Activated naive CD4-positive, alpha-beta T cell treated with anti-CD3 and anti-CD28 coated beads, Interleukin-2, amount 50 U/mL, for 72 hours (primary cell): ENCODE measurements around the gene EDN1. TPM values are rescaled to one million over a fixed set of nuclear protein-coding genes. Genes with fewer than 3 reads are reported as not detected.

Experiments
- ATAC-seq, 2 donors: fragments of 150-1000 bp; cut with Tn5 transposase; 2 replicates each; pipeline ENCODE4 v1.10.0; 2021; ENCODE audit warnings: mild to moderate bottlenecking in 2 of 2, moderate library complexity in 2 of 2
- DNase-seq, 2 donors: peaks; one replicate each; pipeline ENCODE4 v3.0.0; 2021 to 2022; ENCODE audit warnings: low spot score in 2 of 2
- H3K27ac Mint-ChIP-seq, 2 donors: one replicate each; pipeline ENCODE4 v1.8.0; 2022; ENCODE audit warnings: mild to moderate bottlenecking in 2 of 2, mixed read lengths in 2 of 2
- H3K36me3 Mint-ChIP-seq, 2 donors: one replicate each; pipeline ENCODE4 v1.8.0; 2022; ENCODE audit warnings: mixed read lengths in 2 of 2
- H3K9me3 Mint-ChIP-seq, 2 donors: one replicate each; pipeline ENCODE4 v1.8.0; 2022; ENCODE audit warnings: mixed read lengths in 2 of 2
- total RNA-seq, 2 donors: library from RNA; stranded (reverse); gene quantifications; one replicate each; pipeline ENCODE4 v1.2.3, GENCODE V29; 2022

The EDN1 gene
- total RNA-seq, 2 donors from 2014 or later: 0.27 to 0.30 TPM

- ATAC-seq (no peak), DNase-seq (no peak)
- Mint-ChIP-seq H3K36me3 (no peaks in the 10 kb centered on the region), H3K9me3 (peaks cover 0 to 4% of the 10 kb centered on the region in 2 donors), H3K27ac (no peak overlapping the region)
Measured at GRCh38 chr6:12264671-12265070, 25.5 kb upstream of the EDN1 start.

- H3K9me3 Mint-ChIP-seq: peaks cover 0 to 4% of the 10 kb centered on the region in 2 donors
- ATAC-seq (no peak), DNase-seq (no peak)
- H3K36me3 Mint-ChIP-seq: no peaks in the 10 kb centered on the region
- H3K27ac Mint-ChIP-seq: no peak overlapping the region
Measured at GRCh38 chr6:12265296-12265695, 24.9 kb upstream of the EDN1 start.

GRCh38 chr6:12265791-12266190 is 24.4 kb upstream of the EDN1 start:
- ATAC-seq (no peak), DNase-seq (no peak)
- no peak overlapping the region for H3K27ac Mint-ChIP-seq
- no peaks in the 10 kb centered on the region for H3K36me3 Mint-ChIP-seq
- peaks cover 0 to 4% of the 10 kb centered on the region in 2 donors for H3K9me3 Mint-ChIP-seq

- Mint-ChIP-seq H3K27ac (no peak overlapping the region), H3K9me3 (peaks cover 0 to 4% of the 10 kb centered on the region in 2 donors), H3K36me3 (peaks cover 0 to 3% of the 10 kb centered on the region in 2 donors)
- ATAC-seq (peak in 1 of 2 donors; percentile 24), DNase-seq (no peak)
Measured at GRCh38 chr6:12266571-12266970, 23.6 kb upstream of the EDN1 start.

GRCh38 chr6:12269110-12269509 is 21.1 kb upstream of the EDN1 start:
- H3K27ac Mint-ChIP-seq: no peak overlapping the region
- ATAC-seq: no peak
- DNase-seq: no peak

GRCh38 chr6:12270551-12271230 is 19.5 kb upstream of the EDN1 start:
- ATAC-seq (no peak), DNase-seq (no peak)
- peaks cover 7 to 9% of the 10 kb centered on the region in 2 donors for H3K36me3 Mint-ChIP-seq
- H3K27ac Mint-ChIP-seq: no peak overlapping the region
- peaks cover 9 to 17% of the 10 kb centered on the region in 2 donors for H3K9me3 Mint-ChIP-seq

More at GRCh38 chr6:12269110-12269509, 21.1 kb upstream of the EDN1 start:
- Mint-ChIP-seq H3K9me3 (peaks cover 9 to 17% of the 10 kb centered on the region in 2 donors), H3K36me3 (peaks cover 7 to 9% of the 10 kb centered on the region in 2 donors)

GRCh38 chr6:12271594-12271993 is 18.6 kb upstream of the EDN1 start:
- H3K36me3 Mint-ChIP-seq: peaks cover 7 to 9% of the 10 kb centered on the region in 2 donors
- ATAC-seq (no peak), DNase-seq (no peak)
- peaks cover 9 to 17% of the 10 kb centered on the region in 2 donors for H3K9me3 Mint-ChIP-seq
- no peak overlapping the region for H3K27ac Mint-ChIP-seq

GRCh38 chr6:12271997-12272396 is 18.2 kb upstream of the EDN1 start:
- Mint-ChIP-seq H3K9me3 (peaks cover 9 to 17% of the 10 kb centered on the region in 2 donors), H3K36me3 (peaks cover 7 to 9% of the 10 kb centered on the region in 2 donors), H3K27ac (no peak overlapping the region)
- DNase-seq (no peak), ATAC-seq (no peak)

- Mint-ChIP-seq H3K36me3 (peaks cover 7 to 9% of the 10 kb centered on the region in 2 donors), H3K27ac (no peak overlapping the region), H3K9me3 (peaks cover 9 to 13% of the 10 kb centered on the region in 2 donors)
- DNase-seq (no peak), ATAC-seq (no peak)
Measured at GRCh38 chr6:12275107-12275506, 15.1 kb upstream of the EDN1 start.

GRCh38 chr6:12276930-12277315 is 13.2 kb upstream of the EDN1 start:
- no peak overlapping the region for H3K27ac Mint-ChIP-seq
- DNase-seq: no peak
- ATAC-seq: no peak

GRCh38 chr6:12277386-12277785 is 12.8 kb upstream of the EDN1 start:
- no peak for ATAC-seq
- H3K9me3 Mint-ChIP-seq: peaks cover 3 to 11% of the 10 kb centered on the region in 2 donors
- no peaks in the 10 kb centered on the region for H3K36me3 Mint-ChIP-seq
- DNase-seq: no peak
- H3K27ac Mint-ChIP-seq: no peak overlapping the region

More at GRCh38 chr6:12276930-12277315, 13.2 kb upstream of the EDN1 start:
- Mint-ChIP-seq H3K36me3 (peaks cover 2 to 4% of the 10 kb centered on the region in 2 donors), H3K9me3 (peaks cover 7 to 14% of the 10 kb centered on the region in 2 donors)

GRCh38 chr6:12278915-12279314 is 11.2 kb upstream of the EDN1 start:
- peaks cover 0 to 4% of the 10 kb centered on the region in 2 donors for H3K9me3 Mint-ChIP-seq
- H3K36me3 Mint-ChIP-seq: no peaks in the 10 kb centered on the region
- ATAC-seq: no peak
- H3K27ac Mint-ChIP-seq: no peak overlapping the region
- no peak for DNase-seq

- no peak overlapping the region for H3K27ac Mint-ChIP-seq
- peaks cover 0 to 4% of the 10 kb centered on the region in 2 donors for H3K9me3 Mint-ChIP-seq
Measured at GRCh38 chr6:12279322-12280091, 10.7 kb upstream of the EDN1 start.

GRCh38 chr6:12280458-12280857 is 9.7 kb upstream of the EDN1 start:
- no peak for ATAC-seq
- peaks cover 0 to 4% of the 10 kb centered on the region in 2 donors for H3K9me3 Mint-ChIP-seq
- no peak overlapping the region for H3K27ac Mint-ChIP-seq
- H3K36me3 Mint-ChIP-seq: no peaks in the 10 kb centered on the region
- no peak for DNase-seq

More at GRCh38 chr6:12279322-12280091, 10.7 kb upstream of the EDN1 start:
- DNase-seq (no peak), ATAC-seq (no peak)
- H3K36me3 Mint-ChIP-seq: no peaks in the 10 kb centered on the region

- ATAC-seq: no peak
Measured at GRCh38 chr6:12280902-12281301, 9.3 kb upstream of the EDN1 start.

GRCh38 chr6:12283904-12284303 is 6.3 kb upstream of the EDN1 start:
- Mint-ChIP-seq H3K27ac (no peak overlapping the region), H3K9me3 (peaks cover 0 to 4% of the 10 kb centered on the region in 2 donors), H3K36me3 (no peaks in the 10 kb centered on the region)
- ATAC-seq: no peak
- DNase-seq: no peak

More at GRCh38 chr6:12280902-12281301, 9.3 kb upstream of the EDN1 start:
- Mint-ChIP-seq H3K27ac (no peak overlapping the region), H3K36me3 (no peaks in the 10 kb centered on the region), H3K9me3 (peaks cover 0 to 4% of the 10 kb centered on the region in 2 donors)
- no peak for DNase-seq

- no peak for ATAC-seq
- no peaks in the 10 kb centered on the region for H3K36me3 Mint-ChIP-seq
- no peaks in the 10 kb centered on the region for H3K9me3 Mint-ChIP-seq
Measured at GRCh38 chr6:12286373-12287110, 3.6 kb upstream of the EDN1 start.

More at GRCh38 chr6:12286373-12287110, 3.6 kb upstream of the EDN1 start:
- DNase-seq: no peak
- no peak overlapping the region for H3K27ac Mint-ChIP-seq
